SJCRH30 (cell line): ENCODE data around the gene MYO1B. TPM values are rescaled to one million over a fixed set of nuclear protein-coding genes. Genes with fewer than 3 reads are reported as not detected.

Experiments
- DNase-seq, 2 experiments: peaks; one replicate each; pipeline ENCODE4 v3.0.0-alpha.2; 2015 to 2020
- H3K27ac ChIP-seq: fragments of 250-450 bp; sonication (Bioruptor Pico); 2 replicates; pipeline ENCODE4 v1.5.1; 2020; ENCODE audit warnings: mild to moderate bottlenecking, moderate library complexity
- H3K27me3 ChIP-seq: fragments of 250-450 bp; sonication (Bioruptor Pico); 2 replicates; pipeline ENCODE4 v1.5.1; 2020; ENCODE audit warnings: mild to moderate bottlenecking, moderate library complexity
- H3K36me3 ChIP-seq: fragments of 250-450 bp; sonication (Bioruptor Pico); 2 replicates; pipeline ENCODE4 v1.5.1; 2020; ENCODE audit warnings: mild to moderate bottlenecking, moderate library complexity
- H3K4me1 ChIP-seq: fragments of 250-450 bp; sonication (Bioruptor Pico); 2 replicates; pipeline ENCODE4 v1.5.1; 2020; ENCODE audit warnings: mild to moderate bottlenecking, moderate library complexity
- H3K4me3 ChIP-seq: fragments of 250-450 bp; sonication (Bioruptor Pico); 2 replicates; pipeline ENCODE4 v1.5.1; 2020; ENCODE audit warnings: mild to moderate bottlenecking, moderate library complexity
- H3K9me3 ChIP-seq: fragments of 250-450 bp; sonication (Bioruptor Pico); replicated peaks from 2 replicates; pipeline ENCODE4 v1.5.1; 2020; ENCODE audit warnings: mild to moderate bottlenecking, moderate library complexity
- total RNA-seq: library from RNA; depleted of rRNA; stranded (reverse); fragments of >200 nt; shearing (Covaris generic); gene quantifications from 2 replicates; pipeline ENCODE4 v1.2.3, GENCODE V29; 2014

Gene MYO1B
- total RNA-seq, 1 experiment from 2014 or later, result 265 TPM

DNA sequence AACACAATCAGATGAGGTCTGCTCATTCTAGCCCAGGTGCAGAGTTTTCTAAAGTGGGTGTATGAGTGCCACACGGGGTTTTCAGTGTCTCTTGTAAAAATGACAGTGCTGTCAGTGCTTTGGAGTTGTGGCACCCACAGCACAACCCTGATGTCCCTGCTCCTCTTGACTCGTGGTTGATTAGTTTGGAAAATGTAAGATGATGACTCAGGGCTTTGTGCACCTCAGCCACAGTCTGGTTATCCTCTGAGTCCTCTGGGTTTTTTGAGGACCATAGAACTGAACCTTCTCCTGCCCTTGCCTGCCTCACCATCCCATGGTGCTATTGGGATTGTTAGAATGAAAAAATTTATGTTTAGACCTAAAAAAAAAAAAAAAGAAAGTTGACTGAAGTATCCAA, 105.6 kb downstream of the MYO1B start:
- no peaks in the 10 kb centered on the region for H3K27me3 ChIP-seq
- H3K36me3 ChIP-seq, result peaks cover 60% of the 10 kb centered on the region
- H3K27ac ChIP-seq, result no peak overlapping the region
- H3K4me1 ChIP-seq, result peaks cover 8% of the 10 kb centered on the region
- H3K9me3 ChIP-seq, result 0 out of 2 replicates have a peak, but pooled peaks cover 3% of the 10 kb centered on the region
- peak in 1 of 2 experiments; percentile 34 for DNase-seq
- H3K4me3 ChIP-seq, result no peak overlapping the region

DNA sequence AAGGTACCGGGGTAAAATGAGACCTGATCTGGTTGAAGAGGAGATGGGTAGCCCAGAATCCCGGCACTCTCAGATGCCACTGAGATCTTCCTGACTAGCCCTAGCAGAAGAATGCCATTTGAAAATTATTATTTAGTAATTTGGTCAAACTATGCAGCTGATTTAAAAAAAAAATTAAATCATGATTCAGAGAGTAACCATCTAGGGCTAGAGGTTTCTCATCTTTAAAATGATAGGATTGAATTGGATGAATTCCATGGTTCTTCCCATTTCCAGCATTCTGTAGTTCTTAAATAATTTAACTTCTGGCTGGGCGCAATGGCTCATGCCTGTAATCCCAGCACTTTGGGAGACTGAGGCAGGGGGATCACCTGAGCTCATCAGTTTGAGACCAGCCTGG, 106.1 kb downstream of the MYO1B start:
- no peak overlapping the region for H3K4me3 ChIP-seq
- 0 out of 2 replicates have a peak, but pooled peaks cover 3% of the 10 kb centered on the region for H3K9me3 ChIP-seq
- H3K27ac ChIP-seq, result no peak overlapping the region
- H3K4me1 ChIP-seq, result peaks cover 8% of the 10 kb centered on the region
- H3K36me3 ChIP-seq, result peaks cover 61% of the 10 kb centered on the region
- DNase-seq, result no peak
- no peaks in the 10 kb centered on the region for H3K27me3 ChIP-seq

DNA sequence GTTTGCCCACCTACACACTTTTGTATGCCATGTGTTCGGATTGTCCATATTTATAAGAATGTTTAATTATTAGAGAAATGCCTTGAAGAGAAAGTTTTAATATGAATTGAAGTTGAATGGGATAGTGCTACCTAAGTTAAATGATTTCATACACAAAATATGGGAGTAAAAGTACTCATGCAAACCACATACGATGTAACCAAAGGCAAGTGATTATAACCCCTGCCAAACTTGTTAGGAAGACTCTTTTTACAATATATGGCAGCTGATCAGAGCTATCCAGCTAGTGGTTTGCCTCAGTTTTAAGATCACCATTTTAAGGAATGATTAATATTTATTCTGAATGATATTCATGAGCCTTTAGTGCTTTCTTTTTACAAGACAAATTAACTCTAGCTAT, 106.7 kb downstream of the MYO1B start:
- Histone ChIP-seq H3K9me3 (0 out of 2 replicates have a peak, but pooled peaks cover 3% of the 10 kb centered on the region), H3K4me1 (peaks cover 8% of the 10 kb centered on the region), H3K27me3 (no peaks in the 10 kb centered on the region), H3K4me3 (no peak overlapping the region), H3K36me3 (peaks cover 66% of the 10 kb centered on the region), H3K27ac (no peak overlapping the region)
- no peak for DNase-seq

DNA sequence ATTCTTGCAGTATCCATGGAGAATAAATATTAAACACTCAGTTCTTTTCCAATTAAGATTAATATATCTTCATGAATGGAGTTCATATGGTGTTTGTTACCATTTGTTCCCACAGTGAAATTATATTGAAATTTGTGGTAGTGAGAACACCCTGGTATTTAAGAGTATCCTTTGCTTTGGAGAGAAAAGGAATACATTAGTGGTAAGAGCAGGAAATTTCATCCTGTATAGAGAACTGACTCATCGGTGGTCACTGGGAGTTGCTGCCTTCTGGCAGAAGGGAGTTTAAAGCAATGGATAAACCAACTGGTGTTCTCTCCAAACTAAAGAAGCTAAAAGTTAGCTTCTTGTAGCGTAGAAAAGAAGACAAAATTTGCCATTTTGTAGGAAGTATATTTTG, 107.3 kb downstream of the MYO1B start:
- DNase-seq, result peak in 1 of 2 experiments; percentile 56
- Histone ChIP-seq H3K4me3 (no peak overlapping the region), H3K27me3 (no peaks in the 10 kb centered on the region), H3K36me3 (peaks cover 65% of the 10 kb centered on the region), H3K27ac (no peak overlapping the region), H3K4me1 (peaks cover 8% of the 10 kb centered on the region), H3K9me3 (0 out of 2 replicates have a peak, but pooled peaks cover 3% of the 10 kb centered on the region)

DNA sequence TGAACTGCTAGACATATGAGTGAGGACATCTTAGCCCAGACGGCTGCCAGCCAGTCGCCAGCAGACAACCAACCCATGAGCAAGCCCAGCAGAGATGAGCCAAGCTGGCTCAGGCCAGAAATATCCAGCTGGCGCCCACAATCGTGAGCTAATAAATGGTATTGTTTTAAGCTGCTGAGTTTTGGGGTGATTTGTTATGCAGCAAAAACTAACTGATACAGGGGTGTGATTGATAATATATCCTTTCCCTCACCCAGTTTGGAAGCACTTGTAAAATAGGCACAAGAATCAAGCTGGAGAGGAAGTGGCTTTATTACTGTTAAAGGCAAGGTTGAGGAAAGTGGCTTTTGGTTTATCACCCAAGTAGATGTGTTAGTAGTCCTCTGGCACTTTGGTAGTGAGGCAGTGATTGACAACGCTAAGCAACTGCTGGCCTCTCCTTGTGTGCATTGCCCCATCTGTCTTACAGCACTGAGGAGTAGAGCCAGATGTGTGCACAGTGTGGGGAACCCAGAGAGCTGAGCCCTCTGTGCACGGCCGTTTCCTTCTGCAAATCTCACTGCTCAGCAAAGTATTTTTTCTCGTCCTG, 110.1 kb downstream of the MYO1B start:
- peaks cover 57% of the 10 kb centered on the region for H3K36me3 ChIP-seq
- no peaks in the 10 kb centered on the region for H3K27me3 ChIP-seq
- DNase-seq, result no peak
- no peak overlapping the region for H3K27ac ChIP-seq
- peaks cover 8% of the 10 kb centered on the region for H3K4me1 ChIP-seq
- H3K4me3 ChIP-seq, result no peak overlapping the region
- 0 out of 2 replicates have a peak, but pooled peaks cover 3% of the 10 kb centered on the region for H3K9me3 ChIP-seq

DNA sequence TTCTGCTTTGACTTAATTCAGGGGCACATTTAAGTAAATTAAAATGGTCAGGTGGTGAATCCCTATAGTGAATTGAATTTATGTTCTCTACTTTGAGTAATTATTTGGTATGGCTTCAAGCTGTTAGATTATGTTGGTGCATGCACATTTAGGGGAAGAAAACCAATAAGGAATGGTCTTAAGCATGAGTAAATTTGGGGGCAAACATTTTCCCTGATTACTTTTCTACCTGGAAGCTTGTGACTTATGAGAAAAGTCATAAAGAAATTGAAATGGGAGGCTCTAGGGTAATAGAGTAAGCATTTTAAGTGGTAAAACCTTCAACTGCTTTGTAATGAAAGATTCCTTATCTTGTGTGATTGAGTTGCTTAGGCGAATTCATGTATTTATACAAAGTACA, 112.5 kb downstream of the MYO1B start:
- H3K4me3 ChIP-seq, result no peak overlapping the region
- H3K36me3 ChIP-seq, result peaks cover 59% of the 10 kb centered on the region
- no peak for DNase-seq
- H3K9me3 ChIP-seq, result 0 out of 2 replicates have a peak, but pooled peaks cover 2% of the 10 kb centered on the region
- H3K4me1 ChIP-seq, result peaks cover 3% of the 10 kb centered on the region
- no peaks in the 10 kb centered on the region for H3K27me3 ChIP-seq
- no peak overlapping the region for H3K27ac ChIP-seq

DNA sequence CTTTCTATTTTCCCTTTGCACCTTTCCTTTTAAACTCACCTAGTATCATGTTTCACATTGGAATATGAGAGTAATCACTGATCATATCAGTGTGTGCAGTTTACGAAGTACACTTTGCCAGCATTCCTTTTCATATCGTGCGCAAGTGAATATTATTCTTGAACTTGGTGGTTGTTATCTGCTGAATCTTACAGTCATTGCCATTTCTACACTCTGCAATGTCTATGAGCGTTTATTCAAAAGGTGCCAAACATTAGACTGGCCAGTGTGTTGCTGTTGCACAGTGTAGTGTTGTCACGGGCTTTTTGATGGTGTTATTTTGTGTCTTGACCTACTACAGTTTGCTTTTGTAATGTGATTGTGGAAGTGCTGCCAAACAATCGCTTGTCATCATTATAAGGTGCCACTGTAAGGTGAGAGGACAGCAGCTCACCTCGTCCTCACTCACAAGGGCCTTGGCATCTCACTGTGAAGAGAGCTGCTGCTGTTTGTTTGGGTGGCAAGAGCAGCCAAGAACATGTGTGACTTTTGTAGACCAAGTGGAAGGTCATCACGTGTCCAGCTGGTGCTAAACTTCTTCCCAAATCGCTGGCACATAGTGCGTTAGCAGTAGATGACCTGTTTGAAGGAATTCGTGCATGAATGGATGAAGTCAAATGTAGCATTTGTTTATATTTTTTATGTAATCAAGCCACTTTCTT, 113.3 kb downstream of the MYO1B start:
- Histone ChIP-seq H3K4me1 (no peaks in the 10 kb centered on the region), H3K27me3 (no peaks in the 10 kb centered on the region), H3K27ac (no peak overlapping the region), H3K36me3 (peaks cover 55% of the 10 kb centered on the region), H3K4me3 (no peak overlapping the region), H3K9me3 (no peaks in the 10 kb centered on the region)
- no peak for DNase-seq

DNA sequence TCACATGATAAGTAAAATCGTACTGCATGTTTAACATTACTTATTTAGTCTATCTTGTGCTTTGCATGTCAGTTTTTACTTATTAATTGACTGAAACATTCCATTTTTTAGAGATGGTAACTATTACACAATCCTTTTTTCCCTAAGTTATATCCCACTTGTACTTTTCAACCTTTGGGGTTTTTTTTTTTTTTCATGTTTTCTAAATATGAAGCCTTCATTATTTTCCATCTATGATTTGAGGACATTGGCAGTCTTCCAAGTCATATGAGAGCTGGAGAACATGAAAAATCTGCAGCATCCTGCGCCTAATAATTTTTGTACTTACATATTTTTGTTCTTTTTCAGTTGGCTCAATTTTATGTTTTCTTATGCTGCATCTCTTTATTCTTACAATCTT, 113.9 kb downstream of the MYO1B start:
- no peaks in the 10 kb centered on the region for H3K27me3 ChIP-seq
- H3K4me3 ChIP-seq, result no peak overlapping the region
- DNase-seq, result no peak
- no peak overlapping the region for H3K27ac ChIP-seq
- H3K36me3 ChIP-seq, result peaks cover 57% of the 10 kb centered on the region
- H3K9me3 ChIP-seq, result no peaks in the 10 kb centered on the region
- H3K4me1 ChIP-seq, result no peaks in the 10 kb centered on the region

DNA sequence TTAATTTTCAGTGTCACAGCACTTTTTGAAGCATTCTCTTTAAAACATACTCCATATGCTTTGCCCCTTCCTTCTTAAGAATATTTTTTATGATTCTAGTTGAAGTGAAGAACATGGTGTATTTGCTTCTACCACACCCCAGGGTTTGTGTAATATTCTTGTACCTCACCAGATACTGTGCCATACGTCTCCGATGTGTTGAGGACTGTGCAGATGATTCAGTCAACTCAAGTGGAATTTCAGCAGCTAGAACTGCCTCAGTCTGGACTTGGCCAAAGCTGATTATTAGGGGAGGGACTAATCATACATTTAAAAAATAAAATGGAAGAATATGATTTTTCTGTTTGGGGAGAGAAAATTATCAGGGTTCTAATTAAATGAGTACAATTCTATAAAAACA, 115.7 kb downstream of the MYO1B start:
- no peaks in the 10 kb centered on the region for H3K4me1 ChIP-seq
- peaks cover 53% of the 10 kb centered on the region for H3K36me3 ChIP-seq
- no peaks in the 10 kb centered on the region for H3K27me3 ChIP-seq
- no peak overlapping the region for H3K27ac ChIP-seq
- no peaks in the 10 kb centered on the region for H3K9me3 ChIP-seq
- no peak for DNase-seq
- no peak overlapping the region for H3K4me3 ChIP-seq

DNA sequence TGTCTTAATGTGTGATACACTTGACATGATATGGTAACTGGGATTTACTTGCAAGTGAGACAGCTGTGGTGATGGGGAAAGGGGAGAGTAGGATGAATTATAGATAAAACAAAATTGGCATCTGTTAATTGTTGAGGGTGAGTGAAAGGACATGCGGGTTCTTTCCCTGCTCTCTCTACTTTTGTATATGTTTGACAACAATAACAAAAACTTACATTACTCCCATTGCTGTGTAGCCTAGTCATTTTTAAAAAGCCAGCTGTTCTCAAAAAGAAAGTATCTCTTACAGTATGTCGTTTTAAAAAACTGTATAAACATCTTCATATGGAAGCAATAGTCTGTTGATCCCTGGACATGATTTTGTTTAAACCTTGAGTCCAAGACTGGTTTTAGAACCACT, 117.6 kb downstream of the MYO1B start:
- peaks cover 47% of the 10 kb centered on the region for H3K36me3 ChIP-seq
- no peaks in the 10 kb centered on the region for H3K4me1 ChIP-seq
- H3K4me3 ChIP-seq, result no peak overlapping the region
- no peaks in the 10 kb centered on the region for H3K27me3 ChIP-seq
- DNase-seq, result no peak
- no peaks in the 10 kb centered on the region for H3K9me3 ChIP-seq
- H3K27ac ChIP-seq, result no peak overlapping the region

DNA sequence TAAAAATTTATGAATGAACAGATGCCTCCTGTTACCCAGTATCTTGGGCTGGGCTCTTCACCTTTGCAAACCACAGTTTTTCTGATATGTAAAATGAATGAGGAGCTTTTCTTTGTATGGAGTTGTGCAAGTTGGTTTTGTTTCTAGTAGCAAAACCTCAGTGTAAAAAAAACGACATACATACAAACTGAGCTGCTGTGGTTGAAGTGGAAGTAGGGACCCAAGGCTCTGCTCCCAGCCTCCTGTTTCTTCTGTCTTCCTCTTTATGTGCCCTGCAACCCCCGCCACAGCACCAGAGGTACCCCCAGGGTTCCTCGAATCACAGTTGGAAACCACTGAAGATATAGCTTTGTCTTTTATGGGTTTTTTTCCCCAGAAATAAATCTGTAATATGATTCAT, 118.1 kb downstream of the MYO1B start:
- H3K9me3 ChIP-seq, result no peaks in the 10 kb centered on the region
- H3K36me3 ChIP-seq, result peaks cover 47% of the 10 kb centered on the region
- no peaks in the 10 kb centered on the region for H3K27me3 ChIP-seq
- no peak overlapping the region for H3K4me3 ChIP-seq
- DNase-seq, result no peak
- no peaks in the 10 kb centered on the region for H3K4me1 ChIP-seq
- no peak overlapping the region for H3K27ac ChIP-seq

DNA sequence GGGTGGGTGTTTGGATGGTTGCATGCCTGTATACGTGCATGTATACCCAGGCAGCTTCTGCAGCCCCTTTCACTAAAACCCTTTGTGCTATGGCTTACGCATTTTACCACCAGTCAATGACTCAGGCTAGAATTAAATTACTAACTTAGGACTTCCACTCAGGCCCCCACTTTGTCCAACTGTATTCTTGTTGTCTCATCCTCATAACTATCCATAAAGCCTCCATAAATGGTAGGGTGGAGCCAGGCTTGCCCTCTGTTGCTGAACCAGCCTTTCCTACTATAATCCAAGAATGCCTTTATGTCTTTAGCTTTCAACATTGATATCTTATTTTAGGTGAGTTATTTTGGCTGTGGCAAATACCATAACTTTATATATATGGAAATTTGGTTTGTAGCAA, 119.9 kb downstream of the MYO1B start:
- Histone ChIP-seq H3K9me3 (no peaks in the 10 kb centered on the region), H3K4me3 (no peak overlapping the region), H3K27me3 (no peaks in the 10 kb centered on the region), H3K27ac (no peak overlapping the region), H3K36me3 (peaks cover 49% of the 10 kb centered on the region), H3K4me1 (no peaks in the 10 kb centered on the region)
- DNase-seq, result no peak

DNA sequence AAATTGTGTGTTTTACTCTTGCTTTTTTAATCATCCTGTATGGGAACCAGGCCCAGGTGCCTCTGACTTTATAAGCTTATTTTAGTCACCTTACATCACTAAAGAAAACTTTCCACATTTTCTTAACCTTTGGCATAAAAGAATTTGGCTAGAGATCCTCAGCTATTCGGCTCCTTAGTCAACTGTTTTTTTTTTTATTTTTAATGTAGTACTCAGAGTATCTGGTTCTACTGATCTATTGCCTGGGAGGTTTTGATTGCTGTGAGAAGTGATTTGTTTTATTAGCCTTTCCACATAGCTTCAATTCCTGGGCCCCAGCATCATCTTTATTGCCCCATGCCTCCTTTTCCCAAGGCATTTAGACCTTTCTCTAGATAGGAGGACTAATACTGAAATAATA, 121.0 kb downstream of the MYO1B start:
- no peak for DNase-seq
- H3K9me3 ChIP-seq, result no peaks in the 10 kb centered on the region
- no peak overlapping the region for H3K27ac ChIP-seq
- H3K36me3 ChIP-seq, result peaks cover 51% of the 10 kb centered on the region
- no peak overlapping the region for H3K4me3 ChIP-seq
- H3K4me1 ChIP-seq, result no peaks in the 10 kb centered on the region
- no peaks in the 10 kb centered on the region for H3K27me3 ChIP-seq

DNA sequence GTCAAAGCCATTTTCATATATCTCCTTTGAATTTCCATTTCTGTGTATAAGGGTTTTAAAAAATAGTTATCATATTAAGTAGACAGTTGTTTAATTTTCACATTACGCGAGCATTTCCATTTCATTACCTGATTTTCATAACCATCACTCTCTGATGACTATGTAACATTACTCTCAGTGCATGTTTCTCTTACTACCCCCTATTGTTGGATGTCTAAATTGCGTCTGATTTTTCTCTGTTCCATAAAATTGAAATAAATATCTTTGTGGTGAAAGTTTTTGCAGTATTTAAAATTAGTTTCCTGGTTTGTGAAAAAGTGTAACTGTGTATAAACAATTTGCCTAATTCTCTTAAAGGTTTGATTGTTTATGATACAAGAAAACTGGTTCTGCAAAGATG, 123.8 kb downstream of the MYO1B start:
- peaks cover 47% of the 10 kb centered on the region for H3K36me3 ChIP-seq
- peak in 1 of 2 experiments; percentile 50 for DNase-seq
- H3K9me3 ChIP-seq, result no peaks in the 10 kb centered on the region
- H3K27ac ChIP-seq, result no peak overlapping the region
- no peaks in the 10 kb centered on the region for H3K27me3 ChIP-seq
- H3K4me1 ChIP-seq, result no peaks in the 10 kb centered on the region
- H3K4me3 ChIP-seq, result no peak overlapping the region

DNA sequence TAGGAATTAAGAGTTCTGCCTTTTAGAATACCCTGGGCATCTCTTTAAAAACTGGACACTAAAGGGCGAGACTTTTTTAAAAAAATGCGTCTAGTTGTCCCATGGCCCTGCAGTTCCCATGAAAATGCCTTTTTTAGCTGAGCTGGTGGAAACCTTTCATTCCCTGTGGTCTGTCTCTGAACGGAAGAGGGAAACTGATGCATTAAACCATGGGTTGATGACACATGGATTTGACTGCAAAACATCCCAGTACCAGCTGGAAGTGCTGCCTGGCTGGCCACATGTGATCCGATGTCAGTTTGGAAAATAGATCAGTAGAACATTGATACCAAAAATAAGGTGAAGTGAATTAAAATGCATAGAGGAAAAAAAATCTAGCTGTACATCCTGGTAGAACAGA, 129.2 kb downstream of the MYO1B start:
- no peak overlapping the region for H3K4me3 ChIP-seq
- H3K4me1 ChIP-seq, result peaks cover 14% of the 10 kb centered on the region
- no peaks in the 10 kb centered on the region for H3K27me3 ChIP-seq
- H3K36me3 ChIP-seq, result peaks cover 41% of the 10 kb centered on the region
- DNase-seq, result no peak
- H3K27ac ChIP-seq, result no peak overlapping the region
- no peaks in the 10 kb centered on the region for H3K9me3 ChIP-seq

DNA sequence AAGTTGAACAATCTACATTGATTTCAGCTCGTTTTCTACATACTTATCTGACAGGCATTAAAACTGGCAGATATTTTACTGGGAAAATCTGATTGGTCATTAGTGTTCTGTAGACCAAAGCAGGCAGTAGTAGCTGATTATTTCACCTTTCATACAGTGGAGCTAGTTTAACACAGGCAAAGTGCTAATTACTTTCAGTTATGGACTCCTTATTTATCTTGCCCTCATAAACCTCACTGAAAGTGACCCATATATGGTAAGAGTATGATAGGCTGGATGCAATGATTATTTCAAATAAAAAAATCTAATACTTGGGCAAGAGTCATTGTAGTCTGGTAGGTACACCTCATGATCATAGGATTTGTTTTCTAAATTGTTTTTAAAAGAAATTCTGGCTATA, 129.7 kb downstream of the MYO1B start:
- DNase-seq, result no peak
- Histone ChIP-seq H3K4me3 (no peak overlapping the region), H3K27me3 (no peaks in the 10 kb centered on the region), H3K9me3 (no peaks in the 10 kb centered on the region), H3K4me1 (peaks cover 14% of the 10 kb centered on the region), H3K36me3 (peaks cover 43% of the 10 kb centered on the region), H3K27ac (no peak overlapping the region)
